ENCODE measurements around the gene SYNE4.

- no peak for TF ChIP-seq POLR2A (IDR thresholded peaks at IDR 0.05; ENCODE audit: low read length)
- TF ChIP-seq GATA1 (IDR thresholded peaks at IDR 0.05; ENCODE audit: low read depth, low read length): no peak
Observed at GRCh38 chr19:35966771-35967170, 41.8 kb downstream of the SYNE4 start.

Data from erythroblast (primary cell).